ENCODE data around the gene ATP10D.

GRCh38 chr4:47505147-47505546, 20.1 kb downstream of the ATP10D start:
- TF ChIP-seq CTCF (conservative IDR thresholded peaks at IDR 0.05; ENCODE audit: low read length) = no peak
- no peak for TF ChIP-seq EZH2phosphoT487 (IDR thresholded peaks at IDR 0.05; ENCODE audit: borderline replicate concordance, low read depth, low read length)
